ENCODE results near the gene C16orf87. TPM values are rescaled to one million over a fixed set of nuclear protein-coding genes. Genes with fewer than 3 reads are reported as not detected.

The C16orf87 gene
- total RNA-seq, 1 experiment from 2014 or later, result 10.2 TPM

GRCh38 chr16:46759309-46759708, 71.7 kb downstream of the C16orf87 start:
- intact Hi-C loops (cut with micrococcal nuclease), result no loop called here
- Histone ChIP-seq H3K9ac (ENCODE audit: low read length) (no peak overlapping the region), H3K4me3 (replicated peaks in 1 of 2; ENCODE audit: low read depth in 1 of 2, low read length in 2 of 2) (no peak overlapping the region), H3K4me1 (ENCODE audit: control insufficient read depth in 1 of 2, insufficient read depth in 2 of 2, low read length in 2 of 2) (no peaks in the 10 kb centered on the region), H3K27me3 (ENCODE audit: insufficient read depth, low read length) (no peaks in the 10 kb centered on the region; the same call in 1 of the 2 replicates), H3K36me3 (ENCODE audit: control insufficient read depth in 1 of 2, insufficient read depth in 2 of 2, low read length in 2 of 2) (no peaks in the 10 kb centered on the region), H3K4me2 (ENCODE audit: low read length) (no peak overlapping the region), H2AFZ (ENCODE audit: low read depth, low read length, poor library complexity, severe bottlenecking) (no peak overlapping the region), H3K27ac (ENCODE audit: low read depth, low read length) (no peak overlapping the region), H3K9me3 (ENCODE audit: control insufficient read depth in 1 of 2, insufficient read depth in 1 of 2, low read depth in 1 of 2, low read length in 2 of 2) (no peaks in the 10 kb centered on the region), H3K9me2 (ENCODE audit: insufficient read depth) (no peaks in the 10 kb centered on the region), H3K79me2 (ENCODE audit: insufficient read depth, low read length) (no peaks in the 10 kb centered on the region), H4K20me1 (ENCODE audit: insufficient read depth) (no peaks in the 10 kb centered on the region)
- ChIA-PET RAD21 (ENCODE audit: low non-redundant PET in 1 of 2, low total read pairs in 2 of 2, uncharacterized antibody in 2 of 2, unreplicated experiment in 2 of 2) (no interaction called here), POLR2A (no interaction called here), CTCF (no interaction called here)
- TF ChIP-seq ELF1 (IDR thresholded peaks at IDR 0.05; ENCODE audit: borderline replicate concordance, low read depth) (no peak), ATF3 (IDR thresholded peaks at IDR 0.05) (no peak), POLR2A (IDR thresholded peaks at IDR 0.05; ENCODE audit: borderline replicate concordance, extremely low read depth, insufficient read depth, insufficient read length) (no peak), ZNF274 (IDR thresholded peaks at IDR 0.05; ENCODE audit: low read depth, low read length) (no peak), CBX3 (IDR thresholded peaks at IDR 0.05; ENCODE audit: low read depth) (no peak), REST (IDR thresholded peaks at IDR 0.05; ENCODE audit: low read depth) (no peak), CTCF (IDR thresholded peaks at IDR 0.05 in 2 of 3, conservative IDR thresholded peaks at IDR 0.05 in 1 of 3; ENCODE audit: borderline replicate concordance in 1 of 3, insufficient read depth in 1 of 3, low read depth in 2 of 3, low read length in 2 of 3) (no peak), JUND (IDR thresholded peaks at IDR 0.05) (no peak), TCF7L2 (IDR thresholded peaks at IDR 0.05; ENCODE audit: borderline replicate concordance, extremely low read depth, insufficient read depth, insufficient read length) (no peak), SIN3A (IDR thresholded peaks at IDR 0.05; ENCODE audit: low read depth) (no peak)
- DNase-seq (ENCODE audit: low read depth, low spot score) (no peak), ATAC-seq (no peak)
- BruUV-seq (replicated peaks), result no TSS peak

Data from HCT116 (cell line).